Endodermal cell (in vitro differentiated cells): ENCODE results near the gene ZC3H18. TPM values are rescaled to one million over a fixed set of nuclear protein-coding genes. Genes with fewer than 3 reads are reported as not detected.

ENCODE experiments used
- DNase-seq: peaks from one replicate; pipeline ENCODE4 v3.0.0-alpha.2; 2017
- H3K27ac ChIP-seq: 2 replicates; pipeline ENCODE4 v1.5.1; 2013; ENCODE audit warnings: mild to moderate bottlenecking, low read depth, low read length, moderate library complexity
- H3K27me3 ChIP-seq: 2 replicates; pipeline ENCODE4 v1.6.1; 2013; ENCODE audit warnings: mild to moderate bottlenecking, low read length, moderate library complexity; ENCODE audit not compliant: insufficient read depth, control insufficient read depth, poor library complexity, severe bottlenecking
- H3K36me3 ChIP-seq: 2 replicates; pipeline ENCODE4 v1.7.0; 2013; ENCODE audit warnings: mild to moderate bottlenecking, low read length, moderate library complexity; ENCODE audit not compliant: control insufficient read depth, insufficient read depth
- H3K4me1 ChIP-seq: one replicate; pipeline ENCODE4 v1.7.0; 2013; ENCODE audit warnings: low read length; ENCODE audit not compliant: control insufficient read depth, insufficient read depth
- H3K4me3 ChIP-seq: 2 replicates; pipeline ENCODE4 v1.5.1; 2013; ENCODE audit warnings: mild to moderate bottlenecking, low read length, moderate library complexity
- H3K9ac ChIP-seq: 2 replicates; pipeline ENCODE4 v1.6.1; 2013; ENCODE audit warnings: mild to moderate bottlenecking, low read length, moderate library complexity; ENCODE audit not compliant: poor library complexity, severe bottlenecking; ENCODE audit errors: extremely low read depth
- H3K9me3 ChIP-seq: 2 replicates; pipeline ENCODE4 v1.6.1; 2013; ENCODE audit warnings: mild to moderate bottlenecking, low read length, moderate library complexity; ENCODE audit not compliant: control insufficient read depth
- H3K27ac Mint-ChIP-seq: 2 replicates; pipeline ENCODE4 v1.8.0; 2020; ENCODE audit warnings: mixed read lengths
- H3K27me3 Mint-ChIP-seq: 2 replicates; pipeline ENCODE4 v1.8.0; 2021; ENCODE audit warnings: mild to moderate bottlenecking, mixed read lengths; ENCODE audit not compliant: insufficient read depth
- H3K36me3 Mint-ChIP-seq: 2 replicates; pipeline ENCODE4 v1.8.0; 2020; ENCODE audit warnings: low read depth, mixed read lengths
- H3K4me1 Mint-ChIP-seq: 2 replicates; pipeline ENCODE4 v1.8.0; 2020; ENCODE audit warnings: mixed read lengths
- H3K4me3 Mint-ChIP-seq: 2 replicates; pipeline ENCODE4 v1.8.0; 2020; ENCODE audit warnings: mild to moderate bottlenecking, moderate library complexity, mixed read lengths
- H3K9me3 Mint-ChIP-seq: 2 replicates; pipeline ENCODE4 v1.8.0; 2020; ENCODE audit warnings: mild to moderate bottlenecking, mixed read lengths
- CTCF ChIP-seq: fragments of 200-600 bp; sonication (generic); conservative IDR thresholded peaks from 2 replicates; pipeline ENCODE4 v1.5.0; 2021; ENCODE audit warnings: antibody characterized with exemption, mild to moderate bottlenecking
- WGBS, 2 experiments: methylation state at CpG; one replicate each; pipeline versions ENCODE4 v1.1.5 to v1.1.7; 2013; ENCODE audit warnings: missing lambda C conversion rate in 2 of 2, mixed read lengths in 1 of 2; ENCODE audit not compliant: insufficient coverage in 1 of 2, insufficient read length in 1 of 2; 5-methylcytosine and 5-hydroxymethylcytosine counted together
- total RNA-seq, 2 donors: library from RNA; stranded (reverse); fragmentation: NEBNext Ultra II Directional in 1 of 2; extraction: Animal tissue kit (Norgen Biotek cat#: 25700) in 1 of 2; gene quantifications; 2 replicates in 1 of 2; 3 replicates in 1 of 2; pipeline ENCODE4 v1.2.1, GENCODE V29; 2021

Gene ZC3H18
- total RNA-seq, 2 donors from 2014 or later: 75.4 to 76.6 TPM

GRCh38 chr16:88527186-88527936, 42.8 kb upstream of the ZC3H18 start:
- Mint-ChIP-seq H3K27ac (no peak overlapping the region), H3K4me1 (peaks cover 2% of the 10 kb centered on the region), H3K27me3 (no peaks in the 10 kb centered on the region), H3K36me3 (peaks cover 14% of the 10 kb centered on the region), H3K9me3 (no peaks in the 10 kb centered on the region), H3K4me3 (no peak overlapping the region)
- peak; percentile 95 for DNase-seq
- Histone ChIP-seq H3K36me3 (peaks cover 7% of the 10 kb centered on the region), H3K9ac (no peak overlapping the region), H3K27me3 (no peaks in the 10 kb centered on the region), H3K4me3 (no peak overlapping the region), H3K4me1 (peaks cover 13% of the 10 kb centered on the region), H3K9me3 (no peaks in the 10 kb centered on the region), H3K27ac (no peak overlapping the region)
- peak; percentile 95 for TF ChIP-seq CTCF
- 48 to 59% methylated on average over 21 to 31 of the region's 32 CpGs for WGBS, 2 experiments

- Histone ChIP-seq H3K4me3 (no peak overlapping the region), H3K27me3 (no peaks in the 10 kb centered on the region), H3K9me3 (no peaks in the 10 kb centered on the region), H3K27ac (no peak overlapping the region), H3K36me3 (peaks cover 7% of the 10 kb centered on the region), H3K4me1 (peaks cover 18% of the 10 kb centered on the region), H3K9ac (no peak overlapping the region)
- Mint-ChIP-seq H3K27ac (no peak overlapping the region), H3K27me3 (no peaks in the 10 kb centered on the region), H3K9me3 (no peaks in the 10 kb centered on the region), H3K36me3 (peaks cover 14% of the 10 kb centered on the region), H3K4me1 (peaks cover 2% of the 10 kb centered on the region), H3K4me3 (no peak overlapping the region)
- no peak for DNase-seq
- no peak for TF ChIP-seq CTCF
- WGBS, 2 experiments: 84 to 98% methylated on average over 9 to 30 of the region's 30 CpGs
Measured at GRCh38 chr16:88527937-88528743, 42.1 kb upstream of the ZC3H18 start.

GRCh38 chr16:88528902-88529318, 41.3 kb upstream of the ZC3H18 start:
- WGBS, 2 experiments: 87 to 88% methylated on average over 21 to 22 of the region's 22 CpGs
- no peaks in the 10 kb centered on the region for H3K27me3 ChIP-seq
- H3K9me3 ChIP-seq: no peaks in the 10 kb centered on the region
- H3K9ac ChIP-seq: no peak overlapping the region
- H3K36me3 Mint-ChIP-seq: peaks cover 14% of the 10 kb centered on the region
- no peaks in the 10 kb centered on the region for H3K9me3 Mint-ChIP-seq
- no peaks in the 10 kb centered on the region for H3K27me3 Mint-ChIP-seq
- DNase-seq: no peak
- H3K4me1 Mint-ChIP-seq: peaks cover 2% of the 10 kb centered on the region
- H3K4me3 ChIP-seq: no peak overlapping the region
- H3K27ac Mint-ChIP-seq: peak overlapping the region; percentile 33
- no peak overlapping the region for H3K4me3 Mint-ChIP-seq
- no peak for TF ChIP-seq CTCF
- peaks cover 18% of the 10 kb centered on the region for H3K4me1 ChIP-seq
- peaks cover 7% of the 10 kb centered on the region for H3K36me3 ChIP-seq
- no peak overlapping the region for H3K27ac ChIP-seq
